HepG2 (cell line): ENCODE data around the gene SBSN. TPM values are rescaled to one million over a fixed set of nuclear protein-coding genes. Genes with fewer than 3 reads are reported as not detected.

ENCODE experiments used
- ATAC-seq: fragments of 200-7000 bp; cut with Tn5 transposase; 3 replicates; pipeline ENCODE4 v1.9.1; 2020; ENCODE audit warnings: mild to moderate bottlenecking, moderate library complexity
- BruUV-seq: library from RNA; stranded (reverse); fragments of 400-500 nt; replicated peaks from 2 replicates; lab custom pipeline; 2021; lab: Mats Ljungman, UMichigan
- CTCF ChIA-PET: fragments of 300-600 bp; formaldehyde crosslinking; extraction: SDS; loops from one replicate; lab custom pipeline; 2021; ENCODE audit warnings: low total read pairs, inconsistent platforms, low intra/inter-chr PET ratio; lab: Yijun Ruan, JAX
- POLR2A ChIA-PET: fragments of 350-600 bp; sonication (Branson Sonifier 250); formaldehyde crosslinking; loops from one replicate; lab custom pipeline; 2020; ENCODE audit warnings: antibody characterized with exemption, inconsistent platforms; lab: Yijun Ruan, JAX
- DNase-seq: peaks from one replicate; pipeline ENCODE4 v3.0.0-alpha.2; 2015; ENCODE audit warnings: low spot score
- FAIRE-seq: peaks from 3 replicates; lab custom pipeline; 2011; peaks lifted over from hg19 to GRCh38; lab: Jason Lieb, UNC
- H2AFZ ChIP-seq: one replicate; pipeline ENCODE4 v1.6.1; 2011; ENCODE audit warnings: low read length, inconsistent platforms
- H3K27ac ChIP-seq: fragments of 300-600 bp; 3 replicates; pipeline ENCODE4 v1.8.0; 2011; ENCODE audit warnings: mixed run types, mild to moderate bottlenecking, mixed read lengths, low read length, inconsistent platforms; ENCODE audit not compliant: insufficient read depth; ENCODE audit errors: extremely low read length
- H3K27me3 ChIP-seq, 2 experiments: fragments of 200-600 bp in 1 of 2; 2 replicates in 1 of 2; 3 replicates in 1 of 2; pipeline versions ENCODE4 v1.6.0 to v1.8.0; 2011; ENCODE audit warnings: low read length in 2 of 2, mild to moderate bottlenecking in 2 of 2, moderate library complexity in 2 of 2, inconsistent platforms in 1 of 2; ENCODE audit not compliant: insufficient read depth in 2 of 2, control insufficient read depth in 1 of 2
- H3K36me3 ChIP-seq, 2 experiments: fragments of 200-600 bp in 1 of 2; replicated peaks in 1 of 2; 2 replicates in 1 of 2; 3 replicates in 1 of 2; pipeline versions ENCODE4 v1.5.1 to v1.8.0; 2011; ENCODE audit warnings: low read length in 2 of 2, inconsistent platforms in 1 of 2; ENCODE audit not compliant: insufficient read depth in 2 of 2, control insufficient read depth in 1 of 2
- H3K4me1 ChIP-seq: 2 replicates; pipeline ENCODE4 v1.5.1; 2012; ENCODE audit warnings: low read length, inconsistent platforms; ENCODE audit not compliant: insufficient read depth
- H3K4me2 ChIP-seq: 2 replicates; pipeline ENCODE4 v1.6.0; 2011; ENCODE audit warnings: low read depth, low read length, inconsistent platforms
- H3K4me3 ChIP-seq, 3 experiments: fragments of 200-600 bp in 1 of 3; sonication (generic), shearing (Covaris generic) in 1 of 3; replicated peaks in 1 of 3; 2 replicates each; pipeline ENCODE4 v1.5.1; 2011 to 2016; ENCODE audit warnings: low read length in 3 of 3, inconsistent platforms in 2 of 3, low read depth in 2 of 3, mild to moderate bottlenecking in 2 of 3, control low read depth in 1 of 3, mixed read lengths in 1 of 3; ENCODE audit not compliant: insufficient read depth in 1 of 3
- H3K79me2 ChIP-seq: one replicate; pipeline ENCODE4 v1.6.1; 2011; ENCODE audit warnings: low read length, inconsistent platforms; ENCODE audit not compliant: insufficient read depth
- H3K9ac ChIP-seq: 2 replicates; pipeline ENCODE4 v1.6.0; 2011; ENCODE audit warnings: mild to moderate bottlenecking, low read depth, low read length, inconsistent platforms; ENCODE audit not compliant: insufficient read depth
- H3K9me3 ChIP-seq: 2 replicates; pipeline ENCODE4 v1.5.1; 2012; ENCODE audit warnings: mild to moderate bottlenecking, low read length
- H4K20me1 ChIP-seq: 2 replicates; pipeline ENCODE4 v1.6.0; 2011; ENCODE audit warnings: inconsistent platforms, mild to moderate bottlenecking, low read length, moderate library complexity; ENCODE audit not compliant: insufficient read depth
- CHD2 ChIP-seq: IDR thresholded peaks from 2 replicates; pipeline ENCODE4 v1.6.1; 2011; ENCODE audit warnings: low read depth, low read length, improper control_type of control experiment
- E2F5 ChIP-seq: sonication (generic); formaldehyde crosslinking; conservative IDR thresholded peaks from 2 replicates; pipeline ENCODE4 v1.4.0; 2020; ENCODE audit warnings: missing genetic modification reagents
- HDAC1 ChIP-seq: sonication (generic); formaldehyde crosslinking; IDR thresholded peaks from 2 replicates; pipeline ENCODE4 v1.5.1; 2020; ENCODE audit warnings: mild to moderate bottlenecking, missing genetic modification reagents
- HOXA9 ChIP-seq: sonication (generic); formaldehyde crosslinking; IDR thresholded peaks from 2 replicates; pipeline ENCODE4 v1.8.1; 2022; ENCODE audit warnings: missing genetic modification reagents, mild to moderate bottlenecking, moderate library complexity, borderline replicate concordance
- KLF12 ChIP-seq: sonication (generic); formaldehyde crosslinking; IDR thresholded peaks from 2 replicates; pipeline ENCODE4 v1.4.0; 2020; ENCODE audit warnings: missing genetic modification reagents, borderline replicate concordance
- LCORL ChIP-seq, 2 experiments: fragments of 450-650 bp in 1 of 2; sonication (generic) in 1 of 2; formaldehyde crosslinking in 1 of 2; IDR thresholded peaks; 2 replicates each; pipeline versions ENCODE4 v1.5.0 to v1.6.1; 2017 to 2020; ENCODE audit warnings: antibody characterized with exemption in 1 of 2, missing genetic modification reagents in 1 of 2
- PAWR ChIP-seq: sonication (generic); formaldehyde crosslinking; IDR thresholded peaks from 2 replicates; pipeline ENCODE4 v1.4.0; 2020; ENCODE audit warnings: missing genetic modification reagents, mild to moderate bottlenecking, borderline replicate concordance
- STAT5B ChIP-seq: sonication (generic); formaldehyde crosslinking; IDR thresholded peaks from 2 replicates; pipeline ENCODE4 v1.4.0; 2020; ENCODE audit warnings: missing genetic modification reagents
- TRAFD1 ChIP-seq: sonication (generic); formaldehyde crosslinking; IDR thresholded peaks from 2 replicates; pipeline ENCODE4 v1.5.1; 2020; ENCODE audit warnings: missing genetic modification reagents, mild to moderate bottlenecking, borderline replicate concordance
- ZNF468 ChIP-seq: sonication (generic); formaldehyde crosslinking; IDR thresholded peaks from 2 replicates; pipeline ENCODE4 v1.8.0; 2022; ENCODE audit warnings: mild to moderate bottlenecking, moderate library complexity, missing genetic modification reagents
- WGBS: methylation state at CpG from one replicate; pipeline ENCODE4 v1.1.6; 2017; ENCODE audit warnings: low lambda C conversion rate; 5-methylcytosine and 5-hydroxymethylcytosine counted together
- in situ Hi-C: cut with HindIII; loops from 2 replicates; pipeline ENCODE4 v1.10.0; 2017; ENCODE audit warnings: low pct_unique_long_range_greater_than_20kb; ENCODE audit not compliant: extremely low pct_ligation_motif_present
- intact Hi-C: fragments of 100-400 bp; cut with micrococcal nuclease; formaldehyde crosslinking; loops from one replicate; pipeline ENCODE4 v1.10.0; 2022; ENCODE audit not compliant: unreplicated experiment
- polyA plus RNA-seq, 8 experiments: library from polyadenylated mRNA; depleted of rRNA in 3 of 8; stranded (reverse) in 7 of 8; unstranded in 1 of 8; fragments of >200 nt; fragmentation: Illumina TruSeq in 4 of 8; extraction: Trizol in 4 of 8; gene quantifications; 2 replicates each; pipeline versions ENCODE4 v1.2.1 to v1.2.3, GENCODE V29; 2011 to 2016; ENCODE audit warnings: low read depth in 4 of 8, missing spikeins in 1 of 8, mixed read lengths in 1 of 8; ENCODE audit not compliant: insufficient read depth in 1 of 8
- total RNA-seq, 5 experiments: library from RNA; depleted of rRNA; stranded (reverse); fragments of >200 nt; fragmentation: Illumina TruSeq; extraction: Trizol; gene quantifications; 2 replicates each; pipeline ENCODE4 v1.2.3, GENCODE V29; 2016; ENCODE audit warnings: low read depth in 1 of 5

SBSN gene
- total and polyA plus RNA-seq, 2 of the 13 experiments (the other 11 are each of a cell fraction or from before 2014, with no cell fraction given), result not detected

- Histone ChIP-seq H2AFZ (no peak overlapping the region), H3K36me3 (no peaks in the 10 kb centered on the region), H3K4me1 (peaks cover 19% of the 10 kb centered on the region), H3K4me2 (no peak overlapping the region), H3K9me3 (no peaks in the 10 kb centered on the region), H4K20me1 (no peaks in the 10 kb centered on the region), H3K9ac (no peak overlapping the region), H3K27me3 (peaks cover 1 to 48% of the 10 kb centered on the region in 2 experiments; a peak in 3 of 5 replicates), H3K4me3 (no peak overlapping the region), H3K79me2 (no peaks in the 10 kb centered on the region), H3K27ac (no peak overlapping the region)
- in situ Hi-C loops, result loop anchor here (5.0 kb wide), 1 partner anchor 33 kb away; no protein-coding TSS in a partner anchor
- intact Hi-C loops, result loop anchor here (5.0 to 10.0 kb wide), 3 partner anchors 33 to 86 kb away; partner anchors contain the start of genes COX6B1, ETV2 and HAUS5
- TF ChIP-seq PAWR (CRISPR knock-in tag), result no peak
- TF ChIP-seq HDAC1 (CRISPR knock-in tag), result no peak
- TF ChIP-seq HOXA9, result no peak
- no peak for TF ChIP-seq TRAFD1 (CRISPR knock-in tag)
- no peak for TF ChIP-seq LCORL (IDR thresholded peaks at IDR 0.05)
- TF ChIP-seq LCORL (CRISPR knock-in tag; IDR thresholded peaks at IDR 0.05), result no peak
- TF ChIP-seq CHD2, result no peak
- no peak for TF ChIP-seq STAT5B (CRISPR knock-in tag)
- no peak for TF ChIP-seq E2F5 (CRISPR knock-in tag)
- no peak for TF ChIP-seq ZNF468 (CRISPR knock-in tag)
- no peak for TF ChIP-seq KLF12 (CRISPR knock-in tag)
- DNase-seq (no peak), FAIRE-seq (no peak), ATAC-seq (no peak)
- WGBS, result 25% methylated on average over 7 of the region's 11 CpGs
- no TSS peak for BruUV-seq
- CTCF ChIA-PET, result no interaction called here
- POLR2A ChIA-PET, result no interaction called here
Observed at GRCh38 chr19:35559281-35559659, 31.2 kb upstream of the SBSN start.
